ENCODE measurements around the gene SLC30A7. TPM values are rescaled to one million over a fixed set of nuclear protein-coding genes. Genes with fewer than 3 reads are reported as not detected.
A peak's percentile ranks its signal among the peaks of the same experiment; 100 is the strongest.

Gene SLC30A7
- total RNA-seq, 1 experiment from 2014 or later = 28.8 TPM

DNA sequence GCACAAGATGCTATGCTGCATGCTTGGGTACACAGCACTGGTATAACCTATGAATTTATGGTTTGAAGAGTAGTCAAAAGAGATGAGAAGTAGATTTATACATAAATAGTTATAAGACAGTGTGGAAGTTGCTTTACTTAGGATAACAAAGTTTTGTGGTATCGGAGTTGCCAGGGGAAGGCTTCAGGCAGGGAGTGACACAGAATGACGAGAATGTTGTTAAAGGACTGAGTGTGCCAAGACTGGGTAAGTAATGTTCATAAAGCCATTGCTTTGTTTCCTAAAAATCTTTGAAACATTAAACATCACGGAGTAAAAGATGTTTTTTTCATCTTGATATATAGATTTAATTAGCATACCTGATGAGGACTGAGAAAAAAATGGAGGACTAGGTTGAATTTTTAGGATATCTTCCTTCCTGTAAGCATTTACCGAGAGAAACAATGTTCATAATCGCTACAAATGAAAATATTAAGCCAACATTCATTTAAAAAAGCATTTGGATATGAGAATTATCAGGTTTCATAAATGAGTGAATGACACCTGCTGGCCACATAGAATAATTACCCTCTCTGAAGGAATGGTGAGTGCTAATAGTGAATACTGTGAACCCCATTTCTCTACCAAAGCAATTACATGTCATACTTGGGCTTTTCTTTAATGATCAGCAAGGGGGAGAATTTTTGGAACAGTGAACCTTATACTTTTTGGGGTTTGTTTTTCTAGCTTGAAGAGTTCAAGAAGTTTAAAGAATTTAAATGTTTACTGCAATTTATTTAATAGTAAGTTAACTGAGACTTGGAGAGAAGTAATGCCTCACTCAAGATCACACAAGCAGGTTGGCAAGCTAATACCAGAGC lies 29.6 kb upstream of the SLC30A7 start:
- Histone ChIP-seq H3K4me1 (ENCODE audit: low read length) (peaks cover 5% of the 10 kb centered on the region), H4K20me1 (ENCODE audit: insufficient read depth, low read depth, low read length) (no peaks in the 10 kb centered on the region), H3K4me2 (ENCODE audit: low read depth, low read length, poor library complexity, severe bottlenecking) (no peak overlapping the region), H3K9me3 (ENCODE audit: low read length) (no peaks in the 10 kb centered on the region), H3K36me3 (ENCODE audit: insufficient read depth, low read length) (no peaks in the 10 kb centered on the region), H3K27ac (ENCODE audit: low read length) (no peak overlapping the region), H3K79me2 (ENCODE audit: low read length) (no peaks in the 10 kb centered on the region), H3K27me3 (ENCODE audit: low read length) (no peaks in the 10 kb centered on the region), H2AFZ (ENCODE audit: low read length) (no peak overlapping the region), H3K9ac (ENCODE audit: low read length) (no peak overlapping the region), H3K9me2 (replicated peaks; ENCODE audit: insufficient read depth, low read length) (no peaks in the 10 kb centered on the region), H3K4me3 (ENCODE audit: low read length) (no peak overlapping the region)
- peak; percentile 76 for DNase-seq

DNA sequence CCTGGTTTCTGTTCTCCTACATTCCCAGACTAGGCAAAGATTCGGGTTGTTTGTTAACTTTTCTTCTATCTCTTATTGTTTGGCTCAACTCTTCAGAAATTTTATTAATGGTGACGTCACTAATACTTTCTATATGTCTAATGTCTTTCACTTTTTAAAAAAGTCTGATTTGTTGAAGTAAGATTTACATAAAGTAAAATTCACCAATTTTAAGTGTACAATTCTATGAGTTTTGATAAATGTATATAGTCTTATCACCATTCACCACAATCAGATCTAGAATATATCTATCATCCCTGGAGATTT lies 29.0 kb upstream of the SLC30A7 start:
- no peak overlapping the region for H3K4me2 ChIP-seq (ENCODE audit: low read depth, low read length, poor library complexity, severe bottlenecking)
- H3K36me3 ChIP-seq (ENCODE audit: insufficient read depth, low read length) = no peaks in the 10 kb centered on the region
- no peaks in the 10 kb centered on the region for H3K79me2 ChIP-seq (ENCODE audit: low read length)
- peaks cover 5% of the 10 kb centered on the region for H3K4me1 ChIP-seq (ENCODE audit: low read length)
- no peak overlapping the region for H3K9ac ChIP-seq (ENCODE audit: low read length)
- no peaks in the 10 kb centered on the region for H3K27me3 ChIP-seq (ENCODE audit: low read length)
- no peaks in the 10 kb centered on the region for H4K20me1 ChIP-seq (ENCODE audit: insufficient read depth, low read depth, low read length)
- DNase-seq = no peak
- H3K9me2 ChIP-seq (replicated peaks; ENCODE audit: insufficient read depth, low read length) = no peaks in the 10 kb centered on the region
- no peak overlapping the region for H2AFZ ChIP-seq (ENCODE audit: low read length)
- no peaks in the 10 kb centered on the region for H3K9me3 ChIP-seq (ENCODE audit: low read length)
- no peak overlapping the region for H3K27ac ChIP-seq (ENCODE audit: low read length)
- no peak overlapping the region for H3K4me3 ChIP-seq (ENCODE audit: low read length)

GRCh38 chr1:100868364-100868995 lies 27.4 kb upstream of the SLC30A7 start:
- Histone ChIP-seq H4K20me1 (ENCODE audit: insufficient read depth, low read depth, low read length) (no peaks in the 10 kb centered on the region), H3K4me2 (ENCODE audit: low read depth, low read length, poor library complexity, severe bottlenecking) (no peak overlapping the region), H3K27ac (ENCODE audit: low read length) (no peak overlapping the region), H3K36me3 (ENCODE audit: insufficient read depth, low read length) (no peaks in the 10 kb centered on the region), H2AFZ (ENCODE audit: low read length) (no peak overlapping the region), H3K9me2 (replicated peaks; ENCODE audit: insufficient read depth, low read length) (no peaks in the 10 kb centered on the region), H3K79me2 (ENCODE audit: low read length) (no peaks in the 10 kb centered on the region), H3K9ac (ENCODE audit: low read length) (no peak overlapping the region), H3K27me3 (ENCODE audit: low read length) (no peaks in the 10 kb centered on the region), H3K4me1 (ENCODE audit: low read length) (peaks cover 5% of the 10 kb centered on the region), H3K9me3 (ENCODE audit: low read length) (no peaks in the 10 kb centered on the region), H3K4me3 (ENCODE audit: low read length) (no peak overlapping the region)
- peak; percentile 75 for DNase-seq

DNA sequence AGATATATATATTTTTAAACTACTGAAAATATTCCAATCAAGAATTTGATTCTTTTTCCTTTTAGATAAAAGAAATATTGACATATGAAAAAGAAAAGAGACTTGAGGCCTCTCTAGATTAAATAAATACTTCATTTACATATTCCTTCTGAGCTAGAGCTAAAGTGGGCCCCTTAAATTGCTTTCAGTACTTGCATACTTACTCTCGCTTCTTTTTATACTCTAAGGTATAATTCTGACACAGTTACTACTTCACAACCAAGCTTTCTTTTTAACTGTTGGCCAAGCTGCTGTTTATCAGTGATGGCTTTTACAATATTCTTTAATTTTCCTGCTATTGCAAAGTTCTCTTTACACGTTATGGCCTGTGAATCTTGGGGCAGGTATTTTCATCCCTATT lies 25.9 kb upstream of the SLC30A7 start:
- Histone ChIP-seq H3K9me2 (replicated peaks; ENCODE audit: insufficient read depth, low read length) (no peaks in the 10 kb centered on the region), H3K4me1 (ENCODE audit: low read length) (peaks cover 5% of the 10 kb centered on the region), H3K79me2 (ENCODE audit: low read length) (no peaks in the 10 kb centered on the region), H3K4me2 (ENCODE audit: low read depth, low read length, poor library complexity, severe bottlenecking) (no peak overlapping the region), H3K27ac (ENCODE audit: low read length) (no peak overlapping the region), H3K9ac (ENCODE audit: low read length) (no peak overlapping the region), H3K36me3 (ENCODE audit: insufficient read depth, low read length) (no peaks in the 10 kb centered on the region), H3K27me3 (ENCODE audit: low read length) (no peaks in the 10 kb centered on the region), H2AFZ (ENCODE audit: low read length) (no peak overlapping the region), H3K4me3 (ENCODE audit: low read length) (no peak overlapping the region), H3K9me3 (ENCODE audit: low read length) (no peaks in the 10 kb centered on the region), H4K20me1 (ENCODE audit: insufficient read depth, low read depth, low read length) (no peaks in the 10 kb centered on the region)
- DNase-seq = no peak

- no peaks in the 10 kb centered on the region for H3K9me2 ChIP-seq (replicated peaks; ENCODE audit: insufficient read depth, low read length)
- H3K4me1 ChIP-seq (ENCODE audit: low read length) = peaks cover 5% of the 10 kb centered on the region
- no peak overlapping the region for H3K4me3 ChIP-seq (ENCODE audit: low read length)
- H3K4me2 ChIP-seq (ENCODE audit: low read depth, low read length, poor library complexity, severe bottlenecking) = no peak overlapping the region
- DNase-seq = no peak
- H3K27ac ChIP-seq (ENCODE audit: low read length) = no peak overlapping the region
- H4K20me1 ChIP-seq (ENCODE audit: insufficient read depth, low read depth, low read length) = no peaks in the 10 kb centered on the region
- H3K9me3 ChIP-seq (ENCODE audit: low read length) = no peaks in the 10 kb centered on the region
- H3K79me2 ChIP-seq (ENCODE audit: low read length) = no peaks in the 10 kb centered on the region
- no peaks in the 10 kb centered on the region for H3K36me3 ChIP-seq (ENCODE audit: insufficient read depth, low read length)
- H3K9ac ChIP-seq (ENCODE audit: low read length) = no peak overlapping the region
- no peaks in the 10 kb centered on the region for H3K27me3 ChIP-seq (ENCODE audit: low read length)
- H2AFZ ChIP-seq (ENCODE audit: low read length) = no peak overlapping the region
These were observed 21.5 kb upstream of the SLC30A7 start for GRCh38 chr1:100874433-100874832.

DNA sequence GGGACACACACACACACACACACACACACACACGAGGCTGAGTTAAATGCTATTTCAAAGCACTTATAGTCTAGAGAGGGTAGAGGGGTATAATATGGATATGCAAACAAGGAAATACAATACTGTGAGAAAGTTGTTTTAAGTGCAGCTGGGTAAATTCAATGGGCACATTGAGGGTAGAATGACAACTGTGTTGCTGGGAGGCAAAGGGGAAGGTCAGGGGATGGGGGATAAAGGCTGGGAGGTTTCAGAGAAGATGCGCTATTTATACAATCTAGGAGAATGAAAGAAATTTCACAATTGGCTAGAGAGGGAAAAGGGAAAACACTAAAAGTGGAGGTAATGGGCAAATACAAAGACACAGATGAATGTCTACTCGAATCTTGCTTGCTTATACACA lies 20.7 kb upstream of the SLC30A7 start:
- Histone ChIP-seq H3K27me3 (ENCODE audit: low read length) (no peaks in the 10 kb centered on the region), H3K9me3 (ENCODE audit: low read length) (no peaks in the 10 kb centered on the region), H3K4me2 (ENCODE audit: low read depth, low read length, poor library complexity, severe bottlenecking) (no peak overlapping the region), H2AFZ (ENCODE audit: low read length) (no peak overlapping the region), H3K9me2 (replicated peaks; ENCODE audit: insufficient read depth, low read length) (no peaks in the 10 kb centered on the region), H3K27ac (ENCODE audit: low read length) (no peak overlapping the region), H3K4me3 (ENCODE audit: low read length) (no peak overlapping the region), H3K36me3 (ENCODE audit: insufficient read depth, low read length) (no peaks in the 10 kb centered on the region), H3K4me1 (ENCODE audit: low read length) (peaks cover 2% of the 10 kb centered on the region), H3K9ac (ENCODE audit: low read length) (no peak overlapping the region), H4K20me1 (ENCODE audit: insufficient read depth, low read depth, low read length) (no peaks in the 10 kb centered on the region), H3K79me2 (ENCODE audit: low read length) (no peaks in the 10 kb centered on the region)
- DNase-seq = no peak

- no peaks in the 10 kb centered on the region for H3K36me3 ChIP-seq (ENCODE audit: insufficient read depth, low read length)
- H3K4me3 ChIP-seq (ENCODE audit: low read length) = no peak overlapping the region
- no peaks in the 10 kb centered on the region for H3K9me2 ChIP-seq (replicated peaks; ENCODE audit: insufficient read depth, low read length)
- DNase-seq = no peak
- no peaks in the 10 kb centered on the region for H3K27me3 ChIP-seq (ENCODE audit: low read length)
- no peaks in the 10 kb centered on the region for H4K20me1 ChIP-seq (ENCODE audit: insufficient read depth, low read depth, low read length)
- no peak overlapping the region for H3K4me2 ChIP-seq (ENCODE audit: low read depth, low read length, poor library complexity, severe bottlenecking)
- H2AFZ ChIP-seq (ENCODE audit: low read length) = no peak overlapping the region
- H3K4me1 ChIP-seq (ENCODE audit: low read length) = no peaks in the 10 kb centered on the region
- H3K27ac ChIP-seq (ENCODE audit: low read length) = no peak overlapping the region
- no peaks in the 10 kb centered on the region for H3K9me3 ChIP-seq (ENCODE audit: low read length)
- H3K79me2 ChIP-seq (ENCODE audit: low read length) = no peaks in the 10 kb centered on the region
- no peak overlapping the region for H3K9ac ChIP-seq (ENCODE audit: low read length)
These were observed 19.6 kb upstream of the SLC30A7 start for GRCh38 chr1:100876291-100876690.

GRCh38 chr1:100879422-100879821 lies 16.5 kb upstream of the SLC30A7 start:
- Histone ChIP-seq H3K4me3 (ENCODE audit: low read length) (no peak overlapping the region), H3K4me2 (ENCODE audit: low read depth, low read length, poor library complexity, severe bottlenecking) (no peak overlapping the region), H3K9me2 (replicated peaks; ENCODE audit: insufficient read depth, low read length) (no peaks in the 10 kb centered on the region), H3K9ac (ENCODE audit: low read length) (no peak overlapping the region), H2AFZ (ENCODE audit: low read length) (no peak overlapping the region), H3K9me3 (ENCODE audit: low read length) (no peaks in the 10 kb centered on the region), H3K36me3 (ENCODE audit: insufficient read depth, low read length) (no peaks in the 10 kb centered on the region), H4K20me1 (ENCODE audit: insufficient read depth, low read depth, low read length) (no peaks in the 10 kb centered on the region), H3K79me2 (ENCODE audit: low read length) (no peaks in the 10 kb centered on the region), H3K27ac (ENCODE audit: low read length) (no peak overlapping the region), H3K4me1 (ENCODE audit: low read length) (no peaks in the 10 kb centered on the region), H3K27me3 (ENCODE audit: low read length) (no peaks in the 10 kb centered on the region)
- no peak for DNase-seq

All from Karpas-422 (cell line).